Myocyte (in vitro differentiated cells): ENCODE results near the gene SAMD4A. TPM values are rescaled to one million over a fixed set of nuclear protein-coding genes. Genes with fewer than 3 reads are reported as not detected.

Source experiments
- DNase-seq: peaks from one replicate; pipeline ENCODE4 v3.0.0-alpha.2; 2012; ENCODE audit warnings: low read depth
- total RNA-seq: library from RNA; depleted of rRNA; stranded (reverse); fragments of >200 nt; gene quantifications from 2 replicates; pipeline ENCODE4 v1.2.3, GENCODE V29; 2014

Gene SAMD4A
- total RNA-seq, 1 donor from 2014 or later, result 83.2 TPM

DNA sequence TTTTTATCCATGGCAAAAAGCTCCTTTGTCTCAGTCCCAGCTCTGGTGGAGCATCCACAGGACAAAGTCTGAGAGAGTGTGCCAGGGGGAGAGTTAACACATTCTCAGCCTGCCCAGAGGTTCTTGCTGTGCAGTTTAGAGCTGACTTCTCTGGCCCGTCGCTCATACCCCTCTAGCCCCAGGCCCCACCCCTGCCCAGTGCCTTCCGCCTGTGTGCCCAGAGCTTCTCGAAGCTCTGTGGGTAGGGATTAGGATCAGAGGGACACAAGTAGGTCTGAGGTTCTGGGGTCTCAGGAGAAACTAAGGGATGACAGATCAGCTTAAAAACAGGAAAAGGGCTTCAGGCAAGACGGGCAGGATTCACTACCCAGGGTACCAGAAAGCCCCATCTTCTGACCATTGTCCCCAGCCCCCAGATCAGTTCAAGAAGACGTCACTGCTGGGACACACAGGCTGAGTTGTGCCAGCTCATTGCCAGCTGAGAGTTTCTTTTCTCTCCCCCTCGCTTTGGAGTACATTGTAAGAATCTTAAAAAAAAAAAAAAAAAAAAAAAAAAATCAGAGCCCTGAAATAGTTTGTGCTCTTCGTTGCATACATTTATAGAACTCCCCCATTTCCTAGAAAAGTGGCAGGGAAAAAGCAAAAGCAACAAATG is 208.7 kb downstream of the SAMD4A start:
- DNase-seq, result no peak

DNA sequence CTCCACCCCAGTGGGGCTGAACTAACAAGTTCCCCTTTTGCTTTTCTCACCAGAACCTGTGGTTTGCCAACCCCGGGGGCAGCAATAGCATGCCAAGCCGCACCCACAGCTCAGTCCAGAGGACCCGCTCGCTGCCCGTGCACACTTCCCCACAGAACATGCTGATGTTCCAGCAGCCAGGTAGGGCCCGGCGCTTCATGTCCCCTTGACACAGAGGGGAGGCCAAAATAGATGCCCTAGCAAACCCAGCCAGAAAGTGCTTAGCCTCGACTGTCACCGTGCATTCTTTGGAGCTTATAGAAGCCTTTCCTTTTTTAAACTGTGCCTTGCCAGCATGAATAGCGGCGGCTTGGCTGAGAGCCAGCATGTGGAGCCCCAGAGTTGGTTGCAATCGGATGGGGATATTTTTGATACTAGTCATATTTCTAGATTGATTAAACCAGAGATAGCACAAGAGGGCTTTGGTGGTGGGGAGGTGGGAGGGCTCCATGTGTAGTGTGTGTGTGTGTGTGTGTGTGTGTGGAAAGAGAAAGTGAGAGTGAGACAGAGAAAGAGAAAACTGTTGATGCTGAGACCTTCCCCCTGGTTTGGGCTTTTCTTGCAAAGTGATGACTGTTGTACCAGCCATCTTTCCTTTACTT is 209.6 kb downstream of the SAMD4A start:
- peak; percentile 83 for DNase-seq

DNA sequence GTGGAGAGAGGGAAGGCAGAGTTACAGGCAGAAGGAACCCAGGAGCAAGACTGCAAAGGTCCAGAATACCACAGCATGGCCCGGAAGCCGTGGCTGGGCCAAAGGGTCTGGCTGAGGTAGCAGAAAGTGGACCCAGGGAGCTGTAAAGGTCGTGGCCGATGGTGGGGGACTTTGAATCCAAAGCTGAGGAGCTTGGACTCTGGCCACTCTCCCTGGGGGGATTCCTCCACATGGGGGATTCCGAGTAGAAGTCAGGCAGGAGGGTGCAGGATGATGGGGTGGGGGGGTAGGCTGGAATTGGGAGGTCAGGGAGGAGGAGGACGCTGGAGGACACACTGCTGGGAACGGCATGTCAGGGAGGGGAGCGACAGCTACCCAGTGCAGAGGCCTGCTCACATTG is 210.5 kb downstream of the SAMD4A start:
- no peak for DNase-seq

DNA sequence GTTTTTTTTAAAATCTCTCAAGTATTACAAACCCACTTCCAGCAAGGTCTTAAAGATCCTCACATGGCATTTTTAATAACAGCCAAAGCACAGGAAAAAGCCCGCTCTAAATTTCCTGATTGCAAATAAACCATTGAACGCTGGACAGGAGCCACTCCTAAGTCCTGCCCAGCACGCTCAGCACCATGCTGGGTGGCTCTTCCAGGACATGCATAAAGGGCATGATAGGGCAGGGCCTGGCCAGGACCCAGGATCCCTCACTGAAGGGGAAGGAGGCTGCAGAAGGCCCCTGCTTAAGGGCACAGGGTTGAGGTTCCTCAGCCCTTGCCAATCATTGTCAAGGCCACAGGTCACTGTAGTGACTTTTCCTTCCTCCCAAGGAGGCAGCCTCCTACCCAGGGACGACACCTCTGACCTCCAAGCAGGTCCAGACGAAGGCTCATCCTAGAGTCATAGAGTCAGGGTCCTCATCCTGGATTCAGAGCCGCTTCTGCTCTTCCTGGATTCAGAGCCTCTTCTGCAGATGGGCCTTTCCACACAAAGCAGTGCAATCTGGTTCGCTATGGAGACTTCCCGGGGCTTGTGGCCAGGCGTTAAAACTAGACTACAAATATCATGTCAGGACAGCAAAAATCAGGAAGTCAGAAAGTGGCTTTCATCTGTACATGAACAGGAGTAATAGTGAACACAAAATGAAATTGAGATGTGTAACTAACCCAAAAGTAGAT is 211.9 kb downstream of the SAMD4A start:
- no peak for DNase-seq

DNA sequence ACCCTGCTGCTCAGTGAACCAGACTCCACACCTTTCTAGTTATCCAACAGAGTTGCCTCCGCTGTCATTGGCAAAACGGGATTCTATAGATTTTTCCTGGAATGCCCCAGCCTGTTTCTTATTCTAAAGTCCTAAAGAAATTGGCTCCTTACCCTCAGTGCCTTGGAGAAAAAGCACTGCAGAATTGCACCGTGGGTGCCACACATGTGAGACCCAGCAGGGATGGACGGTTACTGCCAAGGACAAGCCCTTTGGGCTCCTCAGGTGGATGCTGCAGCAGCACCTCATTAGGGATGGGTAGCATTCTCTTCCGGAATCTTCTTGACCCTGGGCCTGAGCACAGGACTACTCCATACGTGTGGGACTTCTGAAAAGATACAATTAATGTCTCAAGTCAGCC is 214.2 kb downstream of the SAMD4A start:
- no peak for DNase-seq

DNA sequence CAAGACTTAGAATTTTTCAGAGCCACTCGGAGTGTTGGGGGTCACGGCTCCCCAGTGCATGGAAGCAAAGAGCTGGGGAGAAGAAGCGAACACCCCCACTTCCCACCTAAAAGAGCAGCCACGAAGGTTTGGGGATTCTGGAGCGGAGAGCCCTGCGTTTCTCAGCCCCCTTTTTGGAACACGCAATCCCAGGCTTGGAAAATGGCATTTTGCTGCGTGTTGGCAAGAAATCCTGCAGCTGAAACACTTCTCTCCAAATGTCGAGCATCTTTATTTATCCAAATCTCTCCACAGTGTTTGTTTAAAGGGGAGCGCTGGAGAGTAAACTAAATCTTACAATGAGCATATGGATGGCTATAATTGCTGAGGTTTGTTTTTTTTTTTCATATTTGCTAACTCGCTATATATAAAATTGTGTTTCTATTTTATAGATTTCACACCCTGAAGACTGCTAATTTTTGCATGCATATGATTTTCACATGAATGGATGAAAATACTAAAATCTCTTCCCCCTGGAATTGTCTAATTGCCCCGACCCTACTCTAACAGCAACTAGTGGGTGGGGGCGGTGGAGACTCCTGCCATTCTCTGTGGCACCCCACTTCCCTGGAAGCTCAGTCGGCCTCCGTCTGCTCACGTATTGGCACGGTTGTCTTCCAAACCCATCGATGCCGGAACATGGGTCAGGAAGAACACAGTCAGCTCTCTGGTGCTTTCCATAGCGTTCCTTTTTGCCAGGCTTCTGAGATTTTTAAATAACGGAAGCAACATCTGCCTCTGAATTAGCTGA is 215.2 kb downstream of the SAMD4A start:
- no peak for DNase-seq

DNA sequence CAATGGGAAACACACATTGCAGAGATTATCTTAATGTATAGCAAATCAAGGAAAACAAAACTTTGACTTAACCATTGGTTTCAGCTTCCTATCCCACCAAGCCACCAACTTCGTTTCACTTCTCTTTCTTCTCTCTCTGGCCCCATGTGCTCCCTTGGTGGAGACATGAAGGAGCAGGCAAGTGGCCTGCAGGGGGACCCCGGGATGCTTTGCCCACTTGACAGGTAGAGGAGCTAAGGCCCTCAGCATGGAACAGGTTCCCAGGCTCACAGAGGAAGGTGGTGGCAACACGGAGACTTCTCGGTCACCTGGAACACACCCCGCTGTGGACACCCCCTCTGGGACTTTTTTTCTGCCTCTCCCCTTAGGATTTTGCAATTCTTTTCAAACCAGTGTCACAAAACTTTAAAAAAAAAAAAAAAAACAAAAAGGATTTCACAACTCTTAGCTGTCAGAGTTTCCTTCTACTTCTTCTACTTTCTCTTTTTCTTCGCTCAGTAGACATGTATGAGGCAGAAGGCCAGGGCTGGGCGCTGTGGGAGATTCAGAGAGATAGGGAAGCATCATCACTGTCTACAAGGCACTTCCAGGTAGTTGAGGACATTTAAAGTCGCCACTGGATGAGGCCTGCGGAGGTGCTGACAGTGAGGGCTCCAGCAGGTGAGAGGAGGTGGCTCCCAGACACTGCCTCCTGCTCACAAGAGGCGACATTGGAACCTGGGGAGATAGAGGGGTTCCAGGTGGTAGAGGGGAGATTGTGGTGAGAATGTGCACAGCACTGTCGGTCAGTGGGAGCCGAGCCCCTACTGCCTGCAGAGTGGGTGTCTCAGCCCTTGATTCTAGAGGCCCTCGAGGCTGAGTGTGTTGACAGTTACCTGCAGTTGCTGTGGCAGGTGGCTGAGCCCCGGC is 216.1 kb downstream of the SAMD4A start:
- DNase-seq, result no peak

DNA sequence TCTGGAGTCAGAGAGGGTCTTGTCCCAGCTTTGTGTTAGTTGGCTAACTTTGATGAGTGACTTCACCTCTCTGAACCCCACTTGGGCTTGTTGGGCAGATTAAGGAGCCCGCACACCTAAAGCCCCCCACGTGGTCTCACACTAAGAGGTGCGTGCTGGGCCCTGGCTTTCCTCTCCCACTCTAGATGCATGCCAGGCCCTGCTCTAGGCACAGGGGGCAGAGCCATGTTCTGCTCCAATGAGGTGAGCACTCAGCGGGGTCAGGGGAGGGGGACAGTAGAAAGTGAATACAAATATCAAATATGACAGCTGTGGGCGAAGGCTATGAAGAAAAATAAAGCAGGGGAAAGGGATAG is 216.7 kb downstream of the SAMD4A start:
- no peak for DNase-seq

DNA sequence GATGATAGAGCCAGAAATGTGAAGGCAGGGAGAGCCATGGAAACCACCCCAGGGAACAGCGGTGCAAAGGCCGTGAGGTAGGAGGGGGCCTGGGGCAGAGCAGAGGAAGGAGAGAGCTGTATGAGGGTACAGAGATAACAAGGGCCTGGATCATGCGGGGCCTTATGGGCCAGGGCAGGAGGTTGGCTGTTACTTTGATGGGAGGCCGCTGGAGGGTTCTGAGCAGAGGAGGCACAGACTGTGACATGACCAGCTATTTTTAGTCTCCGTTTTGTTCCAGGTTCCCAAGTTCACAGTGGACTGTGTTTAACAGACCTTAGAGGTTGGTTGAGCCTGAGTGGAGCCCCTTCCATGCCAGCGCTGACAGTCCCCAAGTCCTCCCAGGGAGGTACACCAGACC is 217.1 kb downstream of the SAMD4A start:
- peak; percentile 39 for DNase-seq

DNA sequence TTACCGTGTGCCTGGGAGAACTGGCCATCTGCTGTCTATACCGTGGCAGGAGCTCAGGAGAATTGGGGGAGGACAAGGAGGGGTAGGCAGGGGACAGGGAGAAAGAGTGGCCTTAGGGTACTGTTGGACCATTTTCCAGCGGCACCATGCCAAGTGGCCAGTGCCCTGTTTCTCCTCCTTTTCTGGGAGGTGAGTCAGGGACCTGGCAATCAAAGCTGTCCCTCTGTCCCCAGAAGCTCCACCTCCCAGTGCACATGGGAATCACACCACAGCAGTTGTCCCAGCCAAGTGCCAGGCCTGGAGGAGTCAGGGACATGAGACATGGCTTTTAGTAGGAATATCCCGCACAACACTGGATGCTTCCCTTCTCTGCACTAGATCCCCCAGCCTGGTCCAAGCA is 217.7 kb downstream of the SAMD4A start:
- DNase-seq, result peak; percentile 71

DNA sequence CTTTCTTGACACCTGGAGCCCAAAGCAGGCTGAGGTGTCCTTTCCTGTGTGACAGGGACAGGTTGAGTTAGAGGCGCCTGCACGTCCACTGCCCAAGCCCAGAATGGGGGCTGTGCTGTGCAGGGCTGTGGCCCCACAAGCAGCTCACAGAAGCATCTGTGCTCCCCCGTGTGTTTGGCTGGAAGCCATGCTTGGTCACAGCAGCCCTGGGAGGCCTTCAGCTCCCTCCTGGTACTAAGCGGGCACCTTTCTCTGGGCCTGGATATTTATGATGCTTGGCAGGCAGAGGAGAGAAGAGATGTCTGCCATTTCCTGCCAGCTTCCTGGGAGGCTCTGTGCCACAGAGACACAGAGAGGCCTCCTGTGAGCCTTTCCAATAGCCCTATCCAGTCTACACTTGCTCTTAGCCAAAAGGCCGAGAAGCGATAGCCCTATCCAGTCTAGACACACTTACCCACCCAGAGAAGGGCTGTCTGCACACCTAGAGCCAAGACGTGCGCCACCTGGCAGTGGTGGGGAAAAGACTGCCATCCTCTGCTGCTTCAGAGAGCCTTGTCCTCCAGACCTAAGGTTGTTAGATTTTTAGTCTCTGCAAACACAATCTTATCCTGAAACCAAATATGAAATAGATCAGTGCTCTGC is 218.3 kb downstream of the SAMD4A start:
- DNase-seq, result no peak

DNA sequence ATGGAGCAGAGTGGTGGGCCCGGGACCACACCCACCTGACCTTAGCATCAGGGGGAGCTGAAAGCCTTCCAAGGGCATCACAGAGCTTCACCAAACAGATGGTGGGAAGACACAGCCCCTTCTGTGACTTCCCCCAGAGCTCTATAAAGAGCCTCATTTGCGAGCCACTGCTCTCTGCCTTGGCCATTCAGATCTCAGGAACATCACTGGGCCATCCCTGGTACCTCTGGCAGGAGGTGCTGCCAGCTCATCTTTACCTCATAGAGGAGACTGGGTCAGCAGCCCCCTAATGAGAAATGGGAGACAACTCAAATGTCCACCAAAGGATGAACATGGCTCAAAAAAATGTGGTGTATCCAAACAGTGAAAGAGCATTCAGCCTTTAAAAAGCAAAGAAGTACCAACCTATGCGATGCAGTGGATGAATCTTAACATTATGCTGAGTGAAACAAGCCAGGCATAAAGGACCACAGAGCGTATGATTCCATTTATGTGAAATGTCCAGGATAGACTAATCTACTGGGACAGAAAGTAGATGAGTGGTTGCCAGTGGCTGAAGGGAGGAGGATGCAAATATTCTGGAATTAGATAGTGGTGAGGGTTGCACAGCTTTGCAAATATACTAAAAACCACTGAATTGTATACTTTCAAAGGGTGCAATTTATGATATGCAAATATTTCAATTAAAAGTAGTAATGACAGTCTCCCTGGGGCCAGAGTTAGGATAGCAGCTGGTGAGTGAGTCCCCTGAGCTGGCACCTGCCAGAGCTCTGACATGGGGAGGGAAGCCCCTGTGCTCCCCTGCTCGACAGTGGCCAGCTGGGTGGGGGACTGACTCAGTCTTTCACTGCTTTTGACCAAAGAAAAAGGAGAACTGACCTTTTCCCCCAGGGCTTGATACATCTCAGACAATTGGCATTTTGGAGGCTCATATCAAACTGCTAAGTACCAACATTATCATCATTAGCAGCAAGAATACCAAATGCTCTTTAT is 219.1 kb downstream of the SAMD4A start:
- DNase-seq, result no peak

DNA sequence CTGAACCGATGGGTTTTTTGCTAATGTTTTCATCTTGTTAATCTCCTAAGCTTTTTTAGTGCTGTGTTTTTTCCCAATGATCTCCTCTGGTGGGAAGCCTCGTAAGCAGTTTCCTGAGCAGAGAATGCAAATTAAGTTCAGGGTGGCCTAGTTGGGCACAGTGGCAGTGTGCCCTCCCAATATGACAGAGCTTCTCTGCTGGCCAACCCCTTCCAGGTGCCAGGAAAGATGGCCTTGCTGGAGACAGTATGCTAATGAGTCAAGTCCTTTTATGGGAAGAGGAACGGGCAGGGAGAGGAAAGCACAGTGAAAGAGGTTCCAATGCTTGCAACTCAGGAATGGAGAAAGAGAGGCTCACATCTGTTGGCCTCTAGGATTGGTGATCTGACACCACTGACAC is 219.9 kb downstream of the SAMD4A start:
- DNase-seq, result no peak

DNA sequence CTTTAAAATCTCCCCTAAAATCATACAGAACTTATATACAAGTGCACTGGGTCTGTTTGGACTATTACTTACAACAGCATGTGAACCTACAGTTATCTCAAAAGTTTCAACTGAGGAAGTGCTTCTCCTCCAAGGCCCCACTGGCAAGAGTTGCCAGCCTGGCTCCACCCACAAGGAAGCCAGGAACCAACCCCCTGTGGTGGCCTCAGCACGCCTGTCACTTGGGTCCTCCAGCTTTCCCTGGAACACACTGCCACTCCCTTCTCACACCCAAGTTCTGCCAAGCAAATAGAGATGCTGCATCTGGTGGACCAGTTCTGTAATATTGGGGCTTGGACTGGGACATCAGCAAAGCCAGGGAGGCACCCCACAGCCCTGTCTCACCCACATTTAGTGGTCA is 220.3 kb downstream of the SAMD4A start:
- DNase-seq, result no peak

DNA sequence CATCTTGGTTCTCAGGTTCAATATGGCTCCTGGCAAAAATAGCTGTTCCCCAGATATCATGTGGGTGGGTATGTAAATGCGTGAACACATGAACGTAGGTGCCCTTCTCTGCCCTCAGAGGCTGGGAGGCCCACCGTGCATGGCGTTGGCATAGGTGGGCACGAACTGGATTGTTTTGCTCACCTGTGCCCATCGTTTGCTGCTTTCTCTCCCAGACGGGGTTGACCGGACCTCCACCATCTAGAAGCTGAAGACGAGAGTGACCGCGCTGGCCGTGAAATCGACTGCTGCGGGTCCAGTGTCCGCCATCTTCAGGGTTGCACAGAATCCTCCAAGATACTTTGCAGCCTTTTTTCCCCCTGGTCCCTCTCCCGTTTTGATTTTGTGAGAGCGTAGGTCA is 221.8 kb downstream of the SAMD4A start:
- no peak for DNase-seq

DNA sequence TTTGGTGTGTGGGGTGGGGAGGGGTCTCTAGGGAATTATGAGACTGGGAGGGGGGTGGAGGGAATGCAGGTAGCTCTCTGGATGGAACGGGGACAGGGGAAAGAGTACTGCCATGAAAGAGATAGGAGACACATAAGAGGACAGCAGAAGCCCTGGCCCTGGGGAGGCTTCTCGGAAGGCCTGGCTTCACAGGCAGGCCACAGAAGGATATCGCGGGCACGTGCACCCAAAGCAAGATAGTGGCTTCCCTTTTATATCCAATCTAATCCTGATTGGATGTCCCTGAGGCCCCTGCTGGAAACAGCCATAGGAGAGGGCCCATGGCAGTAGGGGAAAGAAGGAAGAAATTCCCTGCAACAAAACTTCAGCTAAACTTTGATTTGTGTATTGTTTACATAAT is 222.2 kb downstream of the SAMD4A start:
- no peak for DNase-seq

DNA sequence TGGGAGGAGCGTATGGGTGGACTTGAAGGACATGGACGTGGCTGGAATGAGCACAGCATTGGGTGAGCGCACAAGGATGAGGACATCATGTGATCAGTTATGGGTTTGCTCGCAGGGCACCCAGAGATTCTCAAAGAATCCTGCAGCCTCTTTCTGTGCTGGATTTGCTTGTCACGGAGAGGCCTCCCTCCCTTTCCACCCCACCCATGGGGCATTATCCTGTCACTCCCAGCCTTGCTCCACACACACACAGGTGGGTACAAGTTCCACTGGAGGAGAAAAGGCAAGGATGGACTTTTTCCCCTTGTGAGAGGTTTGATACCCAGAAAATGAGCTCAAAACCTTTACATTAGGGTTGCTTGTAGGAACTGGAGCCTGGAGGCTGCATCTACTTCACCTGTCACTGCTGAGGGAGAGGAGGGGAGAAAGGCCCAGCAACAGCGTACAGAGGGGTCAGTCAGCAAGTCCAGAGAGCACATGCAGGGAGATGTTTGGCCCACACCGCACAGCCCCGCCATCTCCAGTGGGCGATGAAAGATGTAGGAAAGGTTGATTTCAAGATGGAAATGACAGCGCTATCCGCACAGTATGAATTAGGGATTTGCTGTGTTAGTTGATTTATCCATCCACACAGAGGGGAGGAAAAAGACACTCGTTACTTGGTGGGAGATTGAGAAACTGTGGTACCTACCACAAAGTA is 223.0 kb downstream of the SAMD4A start:
- no peak for DNase-seq

DNA sequence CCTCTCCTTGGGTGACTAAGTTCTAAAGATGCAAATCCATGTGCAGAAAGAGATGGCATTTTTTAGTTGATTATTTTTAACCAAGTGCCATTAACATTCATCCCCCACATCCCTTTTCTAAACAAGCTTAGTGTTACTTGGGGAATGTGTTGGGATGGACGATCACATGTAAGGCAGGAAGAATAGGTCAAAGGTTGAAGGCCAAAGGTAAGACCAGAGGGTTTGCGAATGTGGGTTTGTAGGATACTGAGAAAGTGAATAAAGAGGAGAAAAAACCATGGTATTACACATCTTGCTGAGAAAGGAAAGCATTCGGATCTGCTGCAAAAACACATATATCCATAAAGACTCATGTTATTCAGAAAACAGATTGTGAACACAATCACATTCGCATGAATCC is 224.1 kb downstream of the SAMD4A start:
- DNase-seq, result no peak

DNA sequence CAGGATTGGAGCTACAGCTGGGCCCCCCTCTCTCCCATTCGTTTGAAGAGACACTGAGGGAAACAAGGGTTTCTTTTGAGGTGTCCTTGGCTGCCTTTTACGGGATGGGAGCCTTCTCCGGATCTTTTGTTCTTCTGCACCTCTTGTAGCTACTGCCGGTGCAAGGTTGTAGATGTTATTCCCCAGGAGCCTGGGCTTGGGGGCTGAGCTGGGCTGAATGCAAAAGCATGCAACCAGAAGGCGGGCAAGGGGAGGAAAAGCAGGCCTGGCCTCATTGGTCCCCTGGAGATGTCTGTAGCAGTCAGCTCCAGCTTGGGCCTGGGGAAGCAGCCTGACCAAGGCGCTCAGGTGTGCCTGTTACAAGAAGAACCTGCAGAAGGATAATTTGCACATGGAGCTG is 225.4 kb downstream of the SAMD4A start:
- no peak for DNase-seq
